ENCODE results near the gene PTPRG.
"Not testable (repeated sequence)": the region's sequence is repeated elsewhere in the genome, so short reads cannot be mapped to it uniquely, and the experiment has no call there.

The PTPRG gene

GRCh38 chr3:62027796-62028195, 466.4 kb downstream of the PTPRG start:
- no peak for DNase-seq

GRCh38 chr3:62028236-62028635, 466.9 kb downstream of the PTPRG start:
- DNase-seq = no peak

GRCh38 chr3:62032738-62033137, 471.4 kb downstream of the PTPRG start:
- DNase-seq = no peak

- no peak for DNase-seq
These were observed 474.2 kb downstream of the PTPRG start for GRCh38 chr3:62035402-62036057.

- DNase-seq = no peak
These were observed 475.4 kb downstream of the PTPRG start for GRCh38 chr3:62036726-62037125.

GRCh38 chr3:62038798-62039197, 477.4 kb downstream of the PTPRG start:
- DNase-seq = not testable (repeated sequence)

- DNase-seq = no peak
These were observed 478.2 kb downstream of the PTPRG start for GRCh38 chr3:62039586-62039985.

- no peak for DNase-seq
These were observed 480.3 kb downstream of the PTPRG start for GRCh38 chr3:62041681-62042080.

- no peak for DNase-seq
These were observed 483.6 kb downstream of the PTPRG start for GRCh38 chr3:62044874-62045411.

- no peak for DNase-seq
These were observed 485.0 kb downstream of the PTPRG start for GRCh38 chr3:62046326-62046725.

- DNase-seq = no peak
These were observed 487.2 kb downstream of the PTPRG start for GRCh38 chr3:62048577-62048976.

GRCh38 chr3:62049033-62049432, 487.7 kb downstream of the PTPRG start:
- DNase-seq = no peak

GRCh38 chr3:62051506-62051905, 490.1 kb downstream of the PTPRG start:
- DNase-seq = peak; percentile 71

GRCh38 chr3:62052331-62052730, 491.0 kb downstream of the PTPRG start:
- DNase-seq = no peak

- DNase-seq = no peak
These were observed 495.3 kb downstream of the PTPRG start for GRCh38 chr3:62056658-62057057.

- DNase-seq = peak; percentile 3
These were observed 496.1 kb downstream of the PTPRG start for GRCh38 chr3:62057339-62058047.

GRCh38 chr3:62065985-62066693, 504.8 kb downstream of the PTPRG start:
- DNase-seq = peak; percentile 52

- no peak for DNase-seq
These were observed 507.0 kb downstream of the PTPRG start for GRCh38 chr3:62068337-62068736.

- no peak for DNase-seq
These were observed 509.5 kb downstream of the PTPRG start for GRCh38 chr3:62070891-62071290.

- DNase-seq = no peak
These were observed 511.7 kb downstream of the PTPRG start for GRCh38 chr3:62073038-62073437.

GRCh38 chr3:62084558-62084957, 523.2 kb downstream of the PTPRG start:
- peak; percentile 82 for DNase-seq

- no peak for DNase-seq
These were observed 527.2 kb downstream of the PTPRG start for GRCh38 chr3:62088472-62089104.

GRCh38 chr3:62090066-62090465, 528.7 kb downstream of the PTPRG start:
- DNase-seq = no peak

Data from NCI-H69 (cell line).